ENCODE measurements around the gene KRT40. TPM values are rescaled to one million over a fixed set of nuclear protein-coding genes. Genes with fewer than 3 reads are reported as not detected.
"Not testable (repeated sequence)": the region's sequence is repeated elsewhere in the genome, so short reads cannot be mapped to it uniquely, and the experiment has no call there.

KRT40 gene
- total RNA-seq, 1 donor from 2014 or later: not detected

DNA sequence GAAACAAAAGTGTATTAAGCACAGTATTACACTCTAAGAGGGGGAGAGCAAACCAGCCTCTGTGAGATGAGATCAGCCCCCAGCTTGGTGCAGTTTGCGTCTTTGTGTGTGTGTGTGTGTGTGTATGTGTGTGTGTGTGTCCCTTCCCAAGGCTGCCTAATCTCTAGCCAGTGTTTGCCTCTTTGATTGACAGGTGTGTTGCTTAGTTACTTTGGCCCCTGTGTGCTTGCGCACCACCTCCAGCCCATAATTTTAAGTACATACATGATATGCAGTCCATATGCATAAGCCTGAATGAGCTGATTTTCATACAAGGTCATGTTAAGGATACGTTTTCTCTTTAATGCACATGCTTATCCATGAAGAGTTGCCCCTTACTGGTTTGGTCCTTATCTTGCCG, 17.7 kb upstream of the KRT40 start:
- intact Hi-C loops (cut with DNase I): no loop called here
- no peak overlapping the region for H3K4me3 ChIP-seq
- DNase-seq (ENCODE audit: extremely low spot score in 2 of 2): no peak
- H3K9me3 ChIP-seq: no peaks in the 10 kb centered on the region
- TF ChIP-seq, protein P1, sequence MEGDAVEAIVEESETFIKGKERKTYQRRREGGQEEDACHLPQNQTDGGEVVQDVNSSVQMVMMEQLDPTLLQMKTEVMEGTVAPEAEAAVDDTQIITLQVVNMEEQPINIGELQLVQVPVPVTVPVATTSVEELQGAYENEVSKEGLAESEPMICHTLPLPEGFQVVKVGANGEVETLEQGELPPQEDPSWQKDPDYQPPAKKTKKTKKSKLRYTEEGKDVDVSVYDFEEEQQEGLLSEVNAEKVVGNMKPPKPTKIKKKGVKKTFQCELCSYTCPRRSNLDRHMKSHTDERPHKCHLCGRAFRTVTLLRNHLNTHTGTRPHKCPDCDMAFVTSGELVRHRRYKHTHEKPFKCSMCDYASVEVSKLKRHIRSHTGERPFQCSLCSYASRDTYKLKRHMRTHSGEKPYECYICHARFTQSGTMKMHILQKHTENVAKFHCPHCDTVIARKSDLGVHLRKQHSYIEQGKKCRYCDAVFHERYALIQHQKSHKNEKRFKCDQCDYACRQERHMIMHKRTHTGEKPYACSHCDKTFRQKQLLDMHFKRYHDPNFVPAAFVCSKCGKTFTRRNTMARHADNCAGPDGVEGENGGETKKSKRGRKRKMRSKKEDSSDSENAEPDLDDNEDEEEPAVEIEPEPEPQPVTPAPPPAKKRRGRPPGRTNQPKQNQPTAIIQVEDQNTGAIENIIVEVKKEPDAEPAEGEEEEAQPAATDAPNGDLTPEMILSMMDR (IDR thresholded peaks at IDR 0.05): no peak
- no peak for TF ChIP-seq POLR2AphosphoS5 (IDR thresholded peaks at IDR 0.05; ENCODE audit: insufficient read depth in 1 of 2, low read depth in 1 of 2)
- no peak for TF ChIP-seq POLR2A (IDR thresholded peaks at IDR 0.05)
- H3K36me3 ChIP-seq: no peaks in the 10 kb centered on the region
- H3K27me3 ChIP-seq: no peaks in the 10 kb centered on the region
- no peaks in the 10 kb centered on the region for H3K4me1 ChIP-seq
- H3K27ac ChIP-seq: no peak overlapping the region

DNA sequence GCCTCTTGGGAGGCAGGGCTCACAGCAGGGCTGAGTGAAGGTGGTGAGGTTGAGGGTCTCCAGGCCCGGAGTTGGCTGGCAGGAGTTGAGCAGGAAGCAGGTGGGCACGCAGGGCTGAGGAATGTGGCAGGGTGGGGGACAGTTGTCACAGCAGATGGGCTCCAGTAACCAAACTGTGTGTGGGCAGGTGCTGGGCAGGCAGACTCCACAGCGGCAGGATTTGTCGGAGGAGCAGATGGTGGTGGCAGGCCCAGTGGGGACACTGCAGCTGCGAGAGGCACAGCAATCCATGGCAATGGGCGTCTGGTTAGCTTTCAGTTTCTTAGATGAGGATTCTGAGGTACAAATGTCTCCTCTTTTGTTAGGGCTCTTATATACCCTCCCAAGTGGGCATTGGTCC, 15.4 kb upstream of the KRT40 start, which contains the start of gene KRTAP3-2:
Gene KRTAP3-2, minus strand, starts transcription at position 344 of the 400 bp plus-strand sequence. Its CDS starts 53 bp downstream, at position 291.
- H3K36me3 ChIP-seq; H3K27me3 ChIP-seq; H3K4me3 ChIP-seq; DNase-seq (ENCODE audit: extremely low spot score in 2 of 2); H3K4me1 ChIP-seq; H3K9me3 ChIP-seq; H3K27ac ChIP-seq; intact Hi-C loops (cut with DNase I): not testable (repeated sequence)

DNA sequence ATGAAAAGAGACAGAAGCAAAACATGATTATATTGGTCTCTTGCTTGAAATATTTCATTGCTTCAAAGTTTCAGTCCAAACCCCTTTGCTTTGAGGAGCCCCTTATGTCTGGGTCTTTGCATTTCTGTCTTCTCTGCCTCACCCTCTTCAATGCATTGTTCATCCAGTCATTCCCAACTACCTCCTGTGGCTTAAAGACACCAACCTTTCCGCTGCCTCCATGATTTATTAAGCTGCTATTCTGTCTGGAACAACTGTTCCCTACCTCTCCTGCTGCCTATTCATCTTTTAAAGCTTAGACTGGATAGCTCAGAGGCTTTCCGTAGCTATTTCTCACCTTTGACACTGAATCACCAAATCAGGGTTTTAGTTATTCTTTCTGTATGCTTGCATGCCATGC, 13.2 kb upstream of the KRT40 start:
- no peaks in the 10 kb centered on the region for H3K9me3 ChIP-seq
- TF ChIP-seq POLR2AphosphoS5 (IDR thresholded peaks at IDR 0.05; ENCODE audit: insufficient read depth in 1 of 2, low read depth in 1 of 2) (no peak), POLR2A (IDR thresholded peaks at IDR 0.05) (no peak)
- TF ChIP-seq, protein P1 (IDR thresholded peaks at IDR 0.05): no peak
- DNase-seq (ENCODE audit: extremely low spot score in 2 of 2): no peak
- H3K4me3 ChIP-seq: no peak overlapping the region
- no peak overlapping the region for H3K27ac ChIP-seq
- intact Hi-C loops (cut with DNase I): no loop called here
- no peaks in the 10 kb centered on the region for H3K4me1 ChIP-seq
- no peaks in the 10 kb centered on the region for H3K36me3 ChIP-seq
- no peaks in the 10 kb centered on the region for H3K27me3 ChIP-seq

DNA sequence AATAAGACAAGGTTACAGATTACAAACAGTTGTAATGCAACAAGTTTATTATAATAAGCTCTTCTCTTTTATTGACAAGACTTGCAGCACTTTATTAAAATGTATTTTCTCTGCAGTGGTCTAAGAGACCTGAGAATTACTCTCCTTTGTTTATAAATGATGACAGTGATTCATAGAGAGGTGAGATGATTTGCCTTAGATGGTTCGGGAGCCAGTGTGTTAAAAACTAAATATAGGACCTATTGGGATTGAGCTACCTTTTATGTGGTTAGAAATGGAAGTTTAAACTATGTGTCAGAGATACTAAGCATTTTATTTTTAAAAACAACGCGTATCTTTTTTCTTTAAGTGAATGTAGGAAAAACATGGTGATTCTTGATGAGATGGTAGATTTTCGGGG, 12.7 kb upstream of the KRT40 start:
- intact Hi-C loops (cut with DNase I): no loop called here
- no peaks in the 10 kb centered on the region for H3K36me3 ChIP-seq
- no peaks in the 10 kb centered on the region for H3K27me3 ChIP-seq
- H3K9me3 ChIP-seq: no peaks in the 10 kb centered on the region
- no peak for DNase-seq (ENCODE audit: extremely low spot score in 2 of 2)
- no peak overlapping the region for H3K4me3 ChIP-seq
- H3K27ac ChIP-seq: no peak overlapping the region
- TF ChIP-seq, protein P1 (IDR thresholded peaks at IDR 0.05): no peak
- TF ChIP-seq POLR2A (IDR thresholded peaks at IDR 0.05) (no peak), POLR2AphosphoS5 (IDR thresholded peaks at IDR 0.05; ENCODE audit: insufficient read depth in 1 of 2, low read depth in 1 of 2) (no peak)
- no peaks in the 10 kb centered on the region for H3K4me1 ChIP-seq

DNA sequence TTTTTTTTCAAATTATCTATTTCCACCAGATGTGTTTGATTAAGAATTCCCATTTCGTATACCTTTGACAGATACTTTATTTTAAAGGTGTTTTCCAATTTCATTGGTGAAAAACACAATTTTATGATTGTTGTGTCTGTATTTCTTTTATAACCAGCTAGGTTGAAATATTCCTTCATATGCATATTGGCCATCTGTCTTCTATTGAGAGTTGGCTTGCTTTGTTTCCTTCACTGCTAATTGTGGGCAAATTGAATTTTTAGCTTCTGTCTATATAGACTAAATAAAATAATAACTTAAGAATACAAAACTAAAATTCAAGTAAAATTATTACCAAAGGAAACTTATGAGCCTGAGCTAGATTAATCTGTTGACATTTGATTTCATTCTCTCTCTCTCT, 11.0 kb upstream of the KRT40 start:
- intact Hi-C loops (cut with DNase I): no loop called here
- no peak for DNase-seq (ENCODE audit: extremely low spot score in 2 of 2)
- H3K27ac ChIP-seq: no peak overlapping the region
- H3K4me1 ChIP-seq: no peaks in the 10 kb centered on the region
- H3K4me3 ChIP-seq: no peak overlapping the region
- no peaks in the 10 kb centered on the region for H3K27me3 ChIP-seq
- no peaks in the 10 kb centered on the region for H3K9me3 ChIP-seq
- no peaks in the 10 kb centered on the region for H3K36me3 ChIP-seq
- no peak for TF ChIP-seq POLR2A (IDR thresholded peaks at IDR 0.05)
- TF ChIP-seq, protein P1 (IDR thresholded peaks at IDR 0.05): no peak
- TF ChIP-seq POLR2AphosphoS5 (IDR thresholded peaks at IDR 0.05; ENCODE audit: insufficient read depth in 1 of 2, low read depth in 1 of 2): no peak

DNA sequence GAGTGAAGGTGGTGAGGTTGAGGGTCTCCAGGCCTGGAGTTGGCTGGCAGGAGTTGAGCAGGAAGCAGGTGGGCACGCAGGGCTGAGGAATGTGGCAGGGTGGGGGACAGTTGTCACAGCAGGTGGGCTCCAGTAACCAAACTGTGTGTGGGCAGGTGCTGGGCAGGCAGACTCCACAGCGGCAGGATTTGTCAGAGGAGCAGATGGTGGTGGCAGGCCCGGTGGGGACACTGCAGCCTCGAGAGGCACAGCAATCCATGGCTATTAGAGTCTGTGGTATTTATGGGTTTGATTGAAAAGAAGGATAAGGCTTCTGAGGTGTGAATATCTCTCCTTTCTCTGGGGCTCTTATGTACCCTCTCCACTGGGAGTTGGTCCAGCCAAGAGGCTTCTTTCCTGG, 9.7 kb upstream of the KRT40 start, which contains the start of gene KRTAP3-3:
Gene KRTAP3-3, minus strand, starts transcription at position 326 of the 400 bp plus-strand sequence. Its CDS starts 67 bp downstream, at position 259.
- no peaks in the 10 kb centered on the region for H3K36me3 ChIP-seq
- H3K4me3 ChIP-seq: no peak within 1 kb of the TSS
- no peaks in the 10 kb centered on the region for H3K9me3 ChIP-seq
- H3K27ac ChIP-seq: no peak within 1 kb of the TSS
- no peaks in the 10 kb centered on the region for H3K4me1 ChIP-seq
- DNase-seq (ENCODE audit: extremely low spot score in 2 of 2): no peak
- intact Hi-C loops (cut with DNase I): no loop called here
- no peaks in the 10 kb centered on the region for H3K27me3 ChIP-seq
- TF ChIP-seq, protein P1 (IDR thresholded peaks at IDR 0.05): no peak
- TF ChIP-seq POLR2AphosphoS5 (IDR thresholded peaks at IDR 0.05; ENCODE audit: insufficient read depth in 1 of 2, low read depth in 1 of 2): no peak
- no peak for TF ChIP-seq POLR2A (IDR thresholded peaks at IDR 0.05)
